Calu3 (cell line): Measurements from ENCODE around the gene ACSL5. TPM values are rescaled to one million over a fixed set of nuclear protein-coding genes. Genes with fewer than 3 reads are reported as not detected.

Source experiments
- BruUV-seq: library from RNA; stranded (reverse); fragments of 400-500 nt; replicated peaks from 2 replicates; lab custom pipeline; 2021; lab: Mats Ljungman, UMichigan
- CTCF ChIA-PET: fragments of 300-600 bp; sonication (Branson Sonifier 250); formaldehyde crosslinking; loops from one replicate; lab custom pipeline; 2022; ENCODE audit warnings: antibody characterized with exemption; lab: Charles Lee
- DNase-seq: peaks from one replicate; pipeline ENCODE4 v3.0.0; 2022
- H3K27ac Mint-ChIP-seq: one replicate; pipeline ENCODE4 v1.8.0; 2022; ENCODE audit warnings: mixed read lengths; ENCODE audit not compliant: unreplicated experiment
- H3K27me3 Mint-ChIP-seq: one replicate; pipeline ENCODE4 v1.8.0; 2022; ENCODE audit warnings: mixed read lengths; ENCODE audit not compliant: unreplicated experiment
- H3K36me3 Mint-ChIP-seq: one replicate; pipeline ENCODE4 v1.8.0; 2022; ENCODE audit warnings: mild to moderate bottlenecking, moderate library complexity, mixed read lengths; ENCODE audit not compliant: insufficient read depth, unreplicated experiment
- H3K4me1 Mint-ChIP-seq: one replicate; pipeline ENCODE4 v1.8.0; 2022; ENCODE audit warnings: mild to moderate bottlenecking, low read depth, mixed read lengths; ENCODE audit not compliant: unreplicated experiment
- H3K4me3 Mint-ChIP-seq: one replicate; pipeline ENCODE4 v1.8.0; 2022; ENCODE audit warnings: mild to moderate bottlenecking, low read depth, moderate library complexity, mixed read lengths; ENCODE audit not compliant: unreplicated experiment
- H3K9me3 Mint-ChIP-seq: one replicate; pipeline ENCODE4 v1.8.0; 2022; ENCODE audit warnings: low read depth, mixed read lengths; ENCODE audit not compliant: unreplicated experiment
- intact Hi-C: fragments of 100-400 bp; cut with micrococcal nuclease; formaldehyde crosslinking; loops from one replicate; pipeline ENCODE4 v1.10.0; 2022; ENCODE audit not compliant: unreplicated experiment
- total RNA-seq: library from RNA; stranded (reverse); gene quantifications from 2 replicates; pipeline ENCODE4 v1.2.3, GENCODE V29; 2022
- TF ChIP-seq, protein P1 (sequence below): fragments of 200-600 bp; IDR thresholded peaks from one replicate; pipeline ENCODE4 v1.8.0; 2022; ENCODE audit warnings: antibody characterized with exemption; ENCODE audit not compliant: unreplicated experiment

Gene ACSL5
- total RNA-seq, 1 experiment from 2014 or later, result 35.3 TPM

DNA sequence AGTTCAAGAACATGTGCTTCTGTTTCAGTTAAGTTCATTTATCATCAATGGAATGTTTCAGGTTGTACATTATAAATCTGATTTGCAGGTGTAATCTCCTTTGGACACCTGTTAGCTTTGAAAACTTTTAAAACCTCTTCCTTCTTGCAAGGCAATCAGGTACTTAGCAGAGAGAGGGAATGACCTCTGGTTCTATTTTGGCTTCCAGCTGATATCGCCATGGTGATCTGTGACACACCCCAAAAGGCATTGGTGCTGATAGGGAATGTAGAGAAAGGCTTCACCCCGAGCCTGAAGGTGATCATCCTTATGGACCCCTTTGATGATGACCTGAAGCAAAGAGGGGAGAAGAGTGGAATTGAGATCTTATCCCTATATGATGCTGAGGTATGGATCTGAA, 35.4 kb downstream of the ACSL5 start:
- H3K4me3 Mint-ChIP-seq, result no peak overlapping the region
- DNase-seq, result no peak
- peaks cover 34% of the 10 kb centered on the region for H3K4me1 Mint-ChIP-seq
- BruUV-seq, result no TSS peak
- intact Hi-C loops, result no loop called here
- CTCF ChIA-PET, result no interaction called here
- peak overlapping the region; percentile 34 for H3K27ac Mint-ChIP-seq
- no peaks in the 10 kb centered on the region for H3K27me3 Mint-ChIP-seq
- peaks cover 5% of the 10 kb centered on the region for H3K36me3 Mint-ChIP-seq
- TF ChIP-seq, protein P1, sequence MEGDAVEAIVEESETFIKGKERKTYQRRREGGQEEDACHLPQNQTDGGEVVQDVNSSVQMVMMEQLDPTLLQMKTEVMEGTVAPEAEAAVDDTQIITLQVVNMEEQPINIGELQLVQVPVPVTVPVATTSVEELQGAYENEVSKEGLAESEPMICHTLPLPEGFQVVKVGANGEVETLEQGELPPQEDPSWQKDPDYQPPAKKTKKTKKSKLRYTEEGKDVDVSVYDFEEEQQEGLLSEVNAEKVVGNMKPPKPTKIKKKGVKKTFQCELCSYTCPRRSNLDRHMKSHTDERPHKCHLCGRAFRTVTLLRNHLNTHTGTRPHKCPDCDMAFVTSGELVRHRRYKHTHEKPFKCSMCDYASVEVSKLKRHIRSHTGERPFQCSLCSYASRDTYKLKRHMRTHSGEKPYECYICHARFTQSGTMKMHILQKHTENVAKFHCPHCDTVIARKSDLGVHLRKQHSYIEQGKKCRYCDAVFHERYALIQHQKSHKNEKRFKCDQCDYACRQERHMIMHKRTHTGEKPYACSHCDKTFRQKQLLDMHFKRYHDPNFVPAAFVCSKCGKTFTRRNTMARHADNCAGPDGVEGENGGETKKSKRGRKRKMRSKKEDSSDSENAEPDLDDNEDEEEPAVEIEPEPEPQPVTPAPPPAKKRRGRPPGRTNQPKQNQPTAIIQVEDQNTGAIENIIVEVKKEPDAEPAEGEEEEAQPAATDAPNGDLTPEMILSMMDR, result no peak
- H3K9me3 Mint-ChIP-seq, result peaks cover 2% of the 10 kb centered on the region

DNA sequence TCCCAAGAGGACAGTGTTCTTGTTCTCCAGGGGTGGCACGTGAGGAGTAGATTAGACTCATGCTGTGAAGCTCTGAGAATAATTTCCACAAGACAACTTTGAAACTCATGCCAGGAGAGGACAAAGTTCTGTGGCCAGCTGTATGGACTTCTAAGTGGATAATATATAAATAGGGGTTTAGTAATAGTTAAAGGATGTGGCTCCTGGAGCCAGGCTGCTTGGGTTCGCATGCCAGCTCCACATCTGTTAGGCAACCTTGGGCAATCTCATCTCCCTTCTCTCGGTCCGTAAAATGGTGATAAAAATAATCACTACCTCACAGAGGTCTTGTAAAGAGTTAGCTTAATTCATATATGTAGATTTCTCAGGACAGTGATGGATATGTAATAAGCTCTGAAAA, 35.8 kb downstream of the ACSL5 start:
- Mint-ChIP-seq H3K4me3 (no peak overlapping the region), H3K9me3 (peaks cover 2% of the 10 kb centered on the region), H3K27ac (no peak overlapping the region), H3K36me3 (peaks cover 5% of the 10 kb centered on the region), H3K4me1 (peaks cover 29% of the 10 kb centered on the region), H3K27me3 (no peaks in the 10 kb centered on the region)
- intact Hi-C loops, result no loop called here
- BruUV-seq, result no TSS peak
- no peak for DNase-seq
- TF ChIP-seq, protein P1, result no peak
- CTCF ChIA-PET, result no interaction called here

DNA sequence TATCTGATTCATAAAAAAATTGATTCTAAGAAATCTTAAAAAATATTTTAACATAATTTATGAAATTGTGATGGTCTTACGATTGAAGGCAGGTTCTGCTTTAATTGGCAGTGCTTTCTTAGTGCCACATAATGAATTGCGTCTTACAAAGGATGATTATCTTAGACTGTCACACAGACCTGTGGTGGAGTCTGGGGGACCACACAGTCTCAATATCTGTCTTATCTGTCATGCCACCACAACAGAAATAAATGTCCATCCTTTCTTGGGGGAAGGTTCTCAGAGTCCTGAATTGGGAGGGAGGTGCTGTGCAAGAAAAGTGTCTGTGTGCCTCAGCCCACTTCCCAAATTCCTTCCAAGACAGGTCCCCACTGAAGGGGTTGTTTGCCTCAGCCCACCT, 38.8 kb downstream of the ACSL5 start:
- H3K27me3 Mint-ChIP-seq, result no peaks in the 10 kb centered on the region
- peaks cover 8% of the 10 kb centered on the region for H3K4me1 Mint-ChIP-seq
- no peak for DNase-seq
- H3K27ac Mint-ChIP-seq, result no peak overlapping the region
- intact Hi-C loops, result no loop called here
- CTCF ChIA-PET, result no interaction called here
- TF ChIP-seq, protein P1, result no peak
- no TSS peak for BruUV-seq
- H3K4me3 Mint-ChIP-seq, result no peak overlapping the region
- peaks cover 11% of the 10 kb centered on the region for H3K36me3 Mint-ChIP-seq
- no peaks in the 10 kb centered on the region for H3K9me3 Mint-ChIP-seq

DNA sequence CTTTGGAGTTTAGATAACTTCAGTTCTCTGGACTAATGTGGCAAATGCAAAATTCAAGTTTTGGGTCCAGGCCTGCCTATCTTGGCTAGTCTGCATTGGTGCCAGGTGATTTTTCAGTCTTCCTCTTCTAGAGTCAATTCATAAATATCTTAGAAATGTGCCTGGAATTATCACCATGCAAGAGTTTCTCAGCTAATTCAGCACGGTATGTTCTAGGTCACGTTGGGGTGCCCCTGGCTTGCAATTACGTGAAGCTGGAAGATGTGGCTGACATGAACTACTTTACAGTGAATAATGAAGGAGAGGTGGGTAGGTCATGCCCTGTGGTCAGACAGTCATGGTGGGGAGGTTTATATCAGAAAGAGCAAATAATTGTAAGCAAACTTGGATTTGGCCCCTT, 47.8 kb downstream of the ACSL5 start:
- peaks cover 21% of the 10 kb centered on the region for H3K36me3 Mint-ChIP-seq
- no TSS peak for BruUV-seq
- H3K9me3 Mint-ChIP-seq, result no peaks in the 10 kb centered on the region
- intact Hi-C loops, result no loop called here
- H3K4me3 Mint-ChIP-seq, result no peak overlapping the region
- no peak for DNase-seq
- TF ChIP-seq, protein P1, result no peak
- no peaks in the 10 kb centered on the region for H3K27me3 Mint-ChIP-seq
- H3K4me1 Mint-ChIP-seq, result no peaks in the 10 kb centered on the region
- H3K27ac Mint-ChIP-seq, result no peak overlapping the region
- CTCF ChIA-PET, result no interaction called here
